Brain microvascular endothelial cell (primary cell): ENCODE results near the gene TRA2A.

Source experiments
- DNase-seq: peaks from one replicate; pipeline ENCODE4 v3.0.0-alpha.2; 2020
- H3K27ac ChIP-seq: fragments of 250-450 bp; sonication (Bioruptor Pico); 2 replicates; pipeline ENCODE4 v1.5.1; 2020; ENCODE audit warnings: mild to moderate bottlenecking, moderate library complexity
- H3K27me3 ChIP-seq: fragments of 250-450 bp; sonication (Bioruptor Pico); replicated peaks from 2 replicates; pipeline ENCODE4 v1.5.1; 2020; ENCODE audit warnings: mild to moderate bottlenecking
- H3K36me3 ChIP-seq: fragments of 250-450 bp; sonication (Bioruptor Pico); replicated peaks from 2 replicates; pipeline ENCODE4 v1.5.1; 2020; ENCODE audit warnings: mild to moderate bottlenecking
- H3K4me3 ChIP-seq: 2 replicates; pipeline ENCODE4 v1.5.1; 2011; ENCODE audit warnings: low read depth, mild to moderate bottlenecking, control low read depth, low read length, moderate library complexity
- in situ Hi-C: cut with HindIII; loops from 2 replicates; pipeline ENCODE4 v1.10.0; 2017; ENCODE audit warnings: low sequenced_read_pairs, low pct_ligation_motif_present
- TF ChIP-seq, protein P1 (sequence below): IDR thresholded peaks from 2 replicates; pipeline ENCODE4 v1.5.1; 2011; ENCODE audit warnings: low read depth, mild to moderate bottlenecking, moderate library complexity, low read length, control low read depth, inconsistent platforms; ENCODE audit errors: missing control alignments

Gene TRA2A

GRCh38 chr7:23467291-23467805, 64.4 kb downstream of the TRA2A start:
- peak overlapping the region; percentile 79 for H3K27ac ChIP-seq
- DNase-seq, result no peak
- no peaks in the 10 kb centered on the region for H3K27me3 ChIP-seq
- H3K4me3 ChIP-seq, result peak overlapping the region; percentile 87
- TF ChIP-seq, protein P1, sequence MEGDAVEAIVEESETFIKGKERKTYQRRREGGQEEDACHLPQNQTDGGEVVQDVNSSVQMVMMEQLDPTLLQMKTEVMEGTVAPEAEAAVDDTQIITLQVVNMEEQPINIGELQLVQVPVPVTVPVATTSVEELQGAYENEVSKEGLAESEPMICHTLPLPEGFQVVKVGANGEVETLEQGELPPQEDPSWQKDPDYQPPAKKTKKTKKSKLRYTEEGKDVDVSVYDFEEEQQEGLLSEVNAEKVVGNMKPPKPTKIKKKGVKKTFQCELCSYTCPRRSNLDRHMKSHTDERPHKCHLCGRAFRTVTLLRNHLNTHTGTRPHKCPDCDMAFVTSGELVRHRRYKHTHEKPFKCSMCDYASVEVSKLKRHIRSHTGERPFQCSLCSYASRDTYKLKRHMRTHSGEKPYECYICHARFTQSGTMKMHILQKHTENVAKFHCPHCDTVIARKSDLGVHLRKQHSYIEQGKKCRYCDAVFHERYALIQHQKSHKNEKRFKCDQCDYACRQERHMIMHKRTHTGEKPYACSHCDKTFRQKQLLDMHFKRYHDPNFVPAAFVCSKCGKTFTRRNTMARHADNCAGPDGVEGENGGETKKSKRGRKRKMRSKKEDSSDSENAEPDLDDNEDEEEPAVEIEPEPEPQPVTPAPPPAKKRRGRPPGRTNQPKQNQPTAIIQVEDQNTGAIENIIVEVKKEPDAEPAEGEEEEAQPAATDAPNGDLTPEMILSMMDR, result no peak
- in situ Hi-C loops, result no loop called here
- no peaks in the 10 kb centered on the region for H3K36me3 ChIP-seq

GRCh38 chr7:23462846-23463245, 68.9 kb downstream of the TRA2A start:
- peak; percentile 63 for DNase-seq
- TF ChIP-seq, protein P1, result peak; percentile 65
- in situ Hi-C loops, result no loop called here
- Histone ChIP-seq H3K4me3 (no peak overlapping the region), H3K27me3 (no peaks in the 10 kb centered on the region), H3K27ac (no peak overlapping the region), H3K36me3 (peaks cover 9% of the 10 kb centered on the region)

- Histone ChIP-seq H3K36me3 (peaks cover 11% of the 10 kb centered on the region), H3K27ac (no peak overlapping the region), H3K27me3 (no peaks in the 10 kb centered on the region), H3K4me3 (no peak overlapping the region)
- TF ChIP-seq, protein P1, result no peak
- in situ Hi-C loops, result no loop called here
- no peak for DNase-seq
Measured at GRCh38 chr7:23458044-23458443, 73.7 kb downstream of the TRA2A start.

GRCh38 chr7:23456093-23456492, 75.7 kb downstream of the TRA2A start:
- peaks cover 5% of the 10 kb centered on the region for H3K36me3 ChIP-seq
- H3K27ac ChIP-seq, result no peak overlapping the region
- DNase-seq, result no peak
- TF ChIP-seq, protein P1, result no peak
- no peaks in the 10 kb centered on the region for H3K27me3 ChIP-seq
- in situ Hi-C loops, result no loop called here
- H3K4me3 ChIP-seq, result no peak overlapping the region

DNA sequence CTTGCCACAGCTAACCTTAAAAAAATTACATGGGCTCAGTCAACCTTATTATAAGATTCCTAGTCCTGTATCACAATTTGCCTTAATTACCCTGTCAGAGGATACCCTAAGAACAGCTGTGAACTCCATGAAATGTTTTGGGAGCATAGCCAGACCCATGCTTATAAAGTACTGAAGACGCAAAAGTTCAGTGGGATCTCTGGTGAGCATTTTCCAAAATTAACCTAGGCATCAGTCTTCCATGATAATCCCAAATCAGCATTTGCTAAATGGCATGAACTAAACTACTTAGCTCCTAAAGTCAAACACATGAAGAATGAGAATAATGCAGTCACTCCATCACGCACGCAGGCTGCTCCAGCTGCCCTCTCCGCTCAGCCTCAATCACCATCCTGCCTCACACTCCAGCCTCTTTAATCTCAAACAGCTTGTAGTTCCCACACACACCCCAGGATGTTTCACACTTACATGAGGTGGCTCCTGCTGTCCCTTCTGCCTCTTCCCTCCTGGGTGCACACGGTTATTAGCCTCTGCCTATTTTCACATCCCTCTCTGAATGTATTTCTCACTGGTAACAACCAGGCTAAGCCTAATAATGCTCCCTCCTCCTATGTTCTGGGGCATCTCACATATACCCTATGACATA, 76.8 kb downstream of the TRA2A start:
- no peak for DNase-seq
- no peak overlapping the region for H3K27ac ChIP-seq
- H3K36me3 ChIP-seq, result peaks cover 5% of the 10 kb centered on the region
- no peaks in the 10 kb centered on the region for H3K27me3 ChIP-seq
- no peak overlapping the region for H3K4me3 ChIP-seq
- in situ Hi-C loops, result no loop called here
- TF ChIP-seq, protein P1, result no peak
